GM23248 (cell line): ENCODE results near the gene RNF11.

Experiments used
- EZH2 ChIP-seq: fragments of 200-600 bp; sonication (generic); IDR thresholded peaks from 2 replicates; pipeline ENCODE4 v1.6.1; 2018; ENCODE audit warnings: antibody characterized with exemption, mild to moderate bottlenecking; ENCODE audit not compliant: insufficient read depth, poor library complexity, severe bottlenecking
- EZH2phosphoT487 ChIP-seq: fragments of 200-600 bp; sonication (generic); IDR thresholded peaks from 2 replicates; pipeline ENCODE4 v1.6.1; 2018; ENCODE audit warnings: antibody characterized with exemption, moderate library complexity, mild to moderate bottlenecking, low read depth; ENCODE audit not compliant: insufficient read depth

GRCh38 chr1:51287966-51288365 is 51.9 kb downstream of the RNF11 start:
- TF ChIP-seq EZH2 (no peak), EZH2phosphoT487 (no peak)
